AG08396 (cell line): ENCODE measurements around the gene PEPD.

Source experiments
- DNase-seq: peaks from one replicate; pipeline ENCODE4 v3.0.0; 2012; ENCODE audit warnings: low spot score, mixed read lengths

PEPD gene

DNA sequence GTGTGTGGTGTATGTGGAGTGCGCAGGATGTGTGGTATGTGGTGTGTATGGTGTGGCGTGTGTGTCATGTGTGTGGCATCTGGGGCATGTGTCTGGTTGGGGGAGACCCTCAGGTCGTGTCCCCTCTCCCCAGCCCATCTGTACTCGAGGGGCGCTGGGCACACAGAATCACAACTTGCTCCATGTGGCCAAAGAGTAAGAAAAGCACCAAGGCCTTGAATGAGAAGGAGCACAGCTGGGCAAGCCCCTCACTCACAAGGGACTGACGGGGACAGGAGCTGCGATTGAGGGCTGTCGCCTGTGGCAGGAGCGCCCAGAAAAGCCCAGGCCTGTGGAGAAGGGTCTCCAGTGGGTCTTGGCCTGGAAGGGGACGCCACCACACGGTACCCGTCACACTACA lies 62.8 kb downstream of the PEPD start:
- no peak for DNase-seq

DNA sequence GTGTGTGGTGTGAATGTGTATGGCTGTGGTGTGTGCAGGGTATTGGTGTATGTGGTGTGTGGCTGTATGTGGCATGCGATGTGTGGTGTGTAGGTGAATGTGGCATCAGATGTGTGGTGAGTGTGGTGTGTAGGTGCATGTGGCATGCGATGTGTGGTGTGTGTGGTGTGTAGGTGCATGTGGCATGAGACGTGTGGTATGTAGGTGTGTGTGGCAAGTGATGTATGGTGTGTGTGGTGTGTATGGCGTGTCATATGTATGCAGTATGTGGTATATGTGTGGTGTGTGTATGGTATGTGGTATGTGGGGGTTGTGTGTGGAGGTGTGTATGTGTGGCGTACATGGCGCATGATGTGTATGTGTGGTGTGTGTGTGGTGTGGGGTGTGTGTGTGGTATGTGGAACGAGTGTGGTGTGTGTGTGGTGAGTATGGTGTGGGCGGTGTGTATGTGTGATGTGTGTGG lies 63.4 kb downstream of the PEPD start:
- no peak for DNase-seq

DNA sequence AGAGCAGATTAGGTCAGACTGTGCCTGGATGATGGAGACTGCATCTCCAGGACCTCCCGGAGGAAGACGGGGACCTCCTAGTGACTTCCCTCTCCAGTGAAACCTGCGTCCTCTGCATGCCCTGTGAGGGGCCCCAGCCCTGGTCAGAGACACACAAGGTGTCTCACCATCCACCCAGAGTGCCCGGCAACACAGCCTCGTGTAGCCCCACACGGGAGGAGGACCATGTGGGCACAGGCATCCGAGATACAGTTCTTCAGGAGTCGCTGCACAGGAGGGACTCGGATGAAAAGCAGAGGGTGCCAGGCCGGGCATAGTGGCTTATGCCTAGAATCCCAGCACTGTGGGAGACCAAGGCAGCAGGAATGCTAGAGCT lies 64.8 kb downstream of the PEPD start:
- DNase-seq = no peak

DNA sequence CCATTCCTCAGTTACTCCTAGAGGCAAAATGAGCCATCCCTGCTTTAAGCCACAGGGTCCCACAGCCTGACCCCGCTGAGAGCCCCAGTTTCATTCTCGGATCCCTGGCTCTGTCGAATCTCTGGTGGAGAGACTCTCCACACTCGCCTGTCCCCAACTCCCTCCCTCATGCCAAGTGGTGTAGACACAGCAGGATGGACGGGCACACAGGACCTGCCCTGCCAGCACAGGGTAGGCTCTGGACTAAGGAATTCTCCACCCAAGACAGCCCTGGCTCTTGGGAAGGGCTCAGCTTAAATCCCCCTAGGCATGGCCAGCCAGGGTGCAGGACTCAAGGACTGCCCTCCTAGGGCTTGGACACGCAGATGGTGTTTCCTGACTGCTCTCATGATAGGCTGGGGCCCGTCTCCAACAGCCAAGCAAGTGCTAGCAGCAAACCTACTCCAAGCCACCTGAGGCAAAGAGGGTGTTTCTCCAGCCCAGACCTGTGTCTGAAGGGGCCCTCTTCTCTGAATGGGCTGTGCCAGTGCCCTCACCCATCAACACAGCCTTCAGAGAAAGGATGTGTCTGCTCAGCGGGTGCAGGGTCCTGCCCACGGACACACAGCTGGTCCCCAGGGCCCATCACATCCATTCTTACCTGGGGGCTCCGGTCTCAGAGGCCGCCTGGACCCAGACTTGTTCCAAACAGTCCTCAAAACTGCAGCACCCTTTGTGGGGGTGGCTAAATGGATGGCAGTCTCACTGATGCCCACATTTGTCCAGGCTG lies 65.3 kb downstream of the PEPD start:
- no peak for DNase-seq

DNA sequence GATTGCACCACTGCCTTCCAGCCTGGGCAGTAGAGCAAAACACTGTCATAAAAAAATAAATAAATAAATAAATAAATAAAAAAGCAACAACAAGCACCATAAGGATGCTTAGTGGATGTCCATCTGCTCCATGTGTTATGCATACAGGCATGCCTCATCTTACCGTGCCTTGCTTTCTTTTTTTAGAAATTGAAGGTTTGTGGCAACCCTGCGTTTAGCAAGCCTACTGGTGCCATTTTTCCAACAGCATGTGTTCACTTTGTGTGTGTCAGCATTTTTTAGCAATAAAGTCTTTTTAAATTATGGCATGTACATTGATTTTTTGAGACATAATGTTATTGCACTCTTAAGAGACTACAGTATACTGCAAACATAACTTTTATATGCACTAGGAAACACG lies 68.3 kb downstream of the PEPD start:
- DNase-seq = no peak

DNA sequence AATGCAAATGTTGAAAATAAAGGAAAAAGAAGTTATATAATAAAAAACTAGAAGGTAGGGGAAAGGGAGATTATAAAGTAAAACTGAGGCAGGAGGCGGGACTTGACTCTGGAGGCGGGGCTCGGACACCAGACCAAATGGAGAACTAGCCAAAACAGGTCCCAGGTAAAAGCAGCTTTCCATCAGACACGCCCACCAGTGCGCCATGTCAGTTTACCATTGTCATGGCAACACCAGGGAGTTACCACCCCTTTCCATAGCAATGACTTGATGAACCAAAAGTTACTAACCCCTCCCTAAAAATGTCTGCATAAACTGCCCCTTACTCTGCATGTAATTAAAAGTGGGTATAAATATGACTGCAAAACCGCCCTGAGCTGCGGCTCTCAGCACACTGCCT lies 70.9 kb downstream of the PEPD start:
- no peak for DNase-seq

DNA sequence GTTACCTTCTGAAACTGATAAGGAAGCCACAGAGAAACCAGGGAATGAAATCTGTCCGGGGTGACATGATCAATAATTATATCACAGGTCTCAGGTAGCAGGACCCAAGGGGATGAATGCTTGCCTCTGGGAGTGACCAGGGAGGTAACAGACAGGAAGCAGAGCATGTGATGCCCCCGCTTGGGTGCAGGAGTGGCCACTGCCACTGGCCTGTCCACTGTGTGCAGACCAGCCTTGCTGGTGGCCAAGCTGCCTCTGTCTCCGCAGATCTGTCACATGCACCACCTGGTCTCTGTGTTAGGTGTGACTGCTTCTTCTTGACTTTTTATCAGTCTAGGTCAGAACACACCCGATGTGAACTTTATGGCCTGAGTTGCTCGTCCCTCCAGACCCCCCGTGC lies 71.8 kb downstream of the PEPD start:
- no peak for DNase-seq

DNA sequence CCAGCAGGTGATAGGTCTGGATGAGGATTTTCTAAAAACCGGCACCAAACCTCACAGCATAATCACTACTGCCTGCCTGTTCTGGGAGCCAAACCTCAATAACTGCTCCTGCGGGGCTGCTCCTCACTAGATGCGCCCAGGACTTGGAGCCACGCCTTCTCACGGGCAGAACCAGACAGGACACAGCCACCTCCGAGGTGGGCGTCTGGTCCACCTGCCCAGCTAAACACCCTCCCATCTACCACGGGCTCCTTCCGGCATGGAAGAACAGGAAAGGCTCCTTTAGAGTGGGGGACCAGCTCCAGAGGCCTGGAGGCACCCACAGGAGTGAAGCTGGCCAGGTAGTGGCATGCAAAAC lies 73.5 kb downstream of the PEPD start:
- no peak for DNase-seq

DNA sequence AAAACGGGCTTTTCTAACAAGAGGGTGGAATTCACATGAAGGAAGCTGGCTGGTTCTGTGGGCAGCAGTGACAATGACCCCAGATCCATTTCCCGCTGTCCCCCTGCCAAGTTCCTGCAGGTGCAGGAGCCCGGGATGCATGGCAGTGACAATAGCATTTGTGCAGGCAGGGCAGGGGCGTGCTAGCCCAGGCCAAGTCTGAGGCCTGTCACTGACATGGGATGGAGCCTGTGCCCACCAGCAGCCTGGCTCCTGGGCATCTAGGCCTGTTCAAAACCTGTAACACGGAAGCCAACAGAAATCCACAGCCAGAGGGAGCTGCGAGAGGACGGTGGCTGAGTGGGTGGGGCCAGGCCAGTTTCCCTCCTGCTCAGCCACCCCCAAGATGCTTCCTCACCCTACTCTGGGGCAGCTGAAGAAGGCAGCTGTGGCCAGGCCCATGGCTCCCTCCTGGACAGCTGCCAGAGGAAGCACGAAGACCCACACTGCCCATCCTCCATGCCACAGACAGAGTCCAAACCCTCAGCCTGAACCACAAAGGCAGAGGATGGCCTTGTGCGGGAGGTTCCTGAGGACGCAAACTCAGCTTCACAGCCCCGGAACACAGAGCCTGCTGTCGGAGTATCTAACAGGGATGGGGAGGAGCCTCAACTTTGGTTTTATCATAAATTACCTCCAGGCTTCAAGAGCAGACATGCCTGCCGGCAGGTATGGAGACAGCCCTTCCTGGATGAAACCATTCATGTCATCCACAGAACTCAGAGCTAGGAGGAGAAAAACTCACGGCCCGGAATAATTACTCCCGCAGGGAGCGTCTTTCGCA lies 74.0 kb downstream of the PEPD start:
- DNase-seq = no peak

DNA sequence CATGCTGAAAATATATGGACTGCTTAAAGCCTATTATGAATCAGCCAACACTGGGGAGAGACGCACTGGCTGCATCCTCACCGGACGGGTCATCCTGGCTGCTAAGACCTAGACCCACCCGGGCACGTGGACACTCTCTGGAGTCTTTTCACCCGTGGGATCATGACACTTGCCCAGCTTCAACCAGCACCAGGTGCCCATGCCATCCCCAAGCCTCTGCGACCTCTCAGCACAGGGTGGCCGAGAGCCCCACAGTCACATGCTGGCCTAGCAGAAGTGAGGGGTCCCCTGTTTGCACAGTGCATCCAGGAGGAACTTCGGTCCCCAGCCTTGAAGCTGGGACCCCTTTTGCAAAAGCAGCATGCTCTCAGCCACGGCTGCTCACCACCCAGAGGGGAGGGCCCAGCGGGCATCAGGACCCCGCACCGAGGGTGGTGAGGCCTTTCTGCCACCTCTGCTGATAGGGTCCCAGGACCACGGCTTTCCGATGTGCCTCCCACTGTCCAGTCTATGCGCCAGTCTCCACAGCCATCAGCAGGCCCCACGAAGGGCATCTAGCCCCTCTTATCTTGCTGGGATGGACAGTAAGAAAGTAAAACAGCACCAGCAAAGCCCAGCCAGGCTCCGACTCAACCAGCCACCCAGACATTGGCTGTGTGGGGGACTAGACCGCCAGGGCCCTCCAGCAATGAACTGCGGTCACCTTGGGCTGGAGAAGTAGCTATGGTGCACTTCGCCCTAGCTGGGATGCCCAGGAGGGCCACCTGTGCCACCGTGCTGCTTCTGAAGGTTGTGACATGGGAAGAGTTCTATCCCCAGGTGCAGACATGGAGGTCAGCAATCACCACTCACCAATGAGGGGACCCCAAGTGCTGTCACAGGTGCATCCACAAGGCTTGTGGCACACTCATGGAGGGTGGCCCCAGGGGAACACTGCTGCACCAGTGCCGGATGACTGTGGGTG lies 75.0 kb downstream of the PEPD start:
- DNase-seq = no peak

DNA sequence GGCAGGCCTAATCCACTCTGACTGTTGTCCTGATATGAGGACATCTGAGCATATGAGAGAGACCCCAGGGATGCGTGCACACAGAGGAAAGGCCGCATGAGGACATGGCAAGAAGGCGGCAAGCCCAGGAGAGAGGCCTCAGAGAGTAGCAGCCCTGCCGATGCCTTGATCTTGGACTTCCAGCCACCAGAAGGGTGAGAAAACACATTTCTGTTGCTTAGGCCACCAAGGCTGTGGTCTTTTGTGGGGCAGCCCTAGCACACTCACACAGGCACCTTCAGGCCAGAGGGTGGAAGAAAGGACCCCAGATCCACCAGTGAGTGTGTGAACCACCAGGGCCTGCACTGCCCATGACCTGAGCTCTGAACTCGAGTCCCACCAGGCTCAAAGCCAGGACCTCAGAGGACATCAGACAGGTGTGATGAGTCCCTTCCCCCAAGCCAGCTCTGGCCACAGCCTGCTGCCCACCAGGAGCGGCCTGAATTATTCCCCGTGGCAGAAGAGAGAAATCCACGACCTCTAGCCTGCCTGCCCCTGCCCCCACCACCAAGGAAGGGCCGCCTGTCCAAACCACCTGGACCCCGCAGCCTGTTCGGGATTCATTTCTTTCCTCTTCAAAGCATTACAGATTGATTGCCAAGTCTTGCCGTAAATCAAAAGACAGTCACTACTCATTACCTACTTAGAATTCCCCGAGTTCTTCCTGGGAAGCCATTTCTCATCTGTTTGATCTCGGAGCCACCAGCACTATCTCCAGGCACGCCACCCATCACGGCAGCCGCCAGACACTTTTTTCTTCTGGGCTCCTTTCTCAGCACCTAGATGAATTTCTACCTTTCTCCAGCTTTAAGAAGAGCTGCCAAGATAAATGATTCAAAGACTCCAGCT lies 75.9 kb downstream of the PEPD start:
- no peak for DNase-seq

DNA sequence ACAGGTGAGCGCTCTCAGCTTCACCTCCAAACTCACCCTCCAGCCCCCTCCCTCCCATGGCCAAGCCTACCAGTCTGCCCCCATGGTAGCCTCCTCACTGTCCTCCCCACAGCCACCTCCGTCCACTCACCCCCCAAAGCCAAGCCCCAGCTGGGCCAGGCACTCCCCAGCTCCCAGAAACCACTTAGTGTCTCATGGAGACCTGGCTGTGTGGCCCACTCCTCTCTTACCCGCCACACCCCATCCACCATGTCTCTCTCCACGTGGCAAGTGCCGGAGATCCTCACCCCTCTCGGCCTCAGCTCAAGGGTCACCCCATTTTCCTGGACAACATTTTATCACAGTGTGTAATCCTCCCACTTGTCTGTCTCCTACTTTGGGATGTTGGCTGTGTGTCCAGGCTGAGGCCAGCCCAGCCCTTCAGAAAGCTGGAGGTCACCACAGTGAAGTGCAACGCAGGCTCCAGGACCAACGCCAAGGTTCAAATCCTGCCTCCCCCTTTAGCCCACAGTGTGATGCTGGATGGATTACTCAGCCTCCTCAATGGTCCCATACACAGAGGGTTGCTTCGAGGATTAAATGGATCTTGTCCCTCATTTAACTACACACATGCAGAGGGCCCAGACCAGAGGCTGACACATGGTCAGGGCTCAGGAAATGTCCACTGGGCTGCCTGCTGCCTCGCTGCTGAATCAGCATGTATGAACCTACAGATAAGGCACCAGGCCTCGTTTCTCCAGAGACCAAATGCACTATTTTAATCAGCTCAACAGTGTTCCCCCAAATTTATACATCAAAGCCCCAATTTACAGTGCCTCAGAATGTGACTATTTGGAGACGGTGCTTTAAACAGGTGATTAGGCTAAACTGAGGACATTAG lies 76.8 kb downstream of the PEPD start:
- no peak for DNase-seq

DNA sequence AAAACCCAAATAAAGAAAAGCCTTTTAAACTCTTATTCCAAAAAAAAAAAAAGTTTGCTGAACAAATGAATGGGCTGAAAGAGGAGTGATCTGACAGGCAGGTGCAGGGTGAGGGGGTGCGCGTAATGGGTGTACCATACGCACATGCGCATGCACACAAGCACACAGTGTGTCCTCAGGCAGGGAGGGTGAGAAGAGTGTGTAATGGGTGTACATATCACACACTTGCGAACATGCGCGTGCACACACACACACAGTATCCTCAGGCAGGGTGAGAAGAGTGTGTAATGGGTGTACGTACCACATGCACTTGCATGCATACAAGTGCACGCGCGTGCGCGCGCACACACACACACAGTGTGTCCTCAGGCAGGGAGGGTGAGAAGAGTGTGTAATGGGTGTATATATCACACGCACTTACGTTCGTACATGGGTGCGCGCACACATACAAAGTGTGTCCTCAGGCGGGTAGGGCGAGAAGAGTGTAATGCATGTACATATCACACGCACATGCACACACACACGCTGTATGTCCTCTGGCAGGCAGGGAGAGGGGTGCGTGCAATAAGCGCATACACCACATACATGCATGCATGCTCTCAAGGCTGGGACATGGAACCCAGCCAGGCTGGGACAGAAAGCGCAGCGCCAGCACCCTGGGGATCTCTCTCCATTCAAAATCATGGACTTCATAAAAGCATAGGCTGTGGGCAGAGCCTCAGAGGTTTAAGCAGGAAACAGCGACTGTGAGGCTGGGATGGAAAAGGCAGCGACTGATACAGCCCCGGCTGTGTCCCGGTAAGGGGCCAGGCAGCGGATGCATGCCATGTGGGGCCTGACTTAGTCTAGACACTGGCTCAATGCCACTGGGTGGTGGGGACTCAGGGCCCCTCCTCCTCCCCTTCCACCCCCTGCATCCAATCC lies 77.7 kb downstream of the PEPD start:
- DNase-seq = no peak

DNA sequence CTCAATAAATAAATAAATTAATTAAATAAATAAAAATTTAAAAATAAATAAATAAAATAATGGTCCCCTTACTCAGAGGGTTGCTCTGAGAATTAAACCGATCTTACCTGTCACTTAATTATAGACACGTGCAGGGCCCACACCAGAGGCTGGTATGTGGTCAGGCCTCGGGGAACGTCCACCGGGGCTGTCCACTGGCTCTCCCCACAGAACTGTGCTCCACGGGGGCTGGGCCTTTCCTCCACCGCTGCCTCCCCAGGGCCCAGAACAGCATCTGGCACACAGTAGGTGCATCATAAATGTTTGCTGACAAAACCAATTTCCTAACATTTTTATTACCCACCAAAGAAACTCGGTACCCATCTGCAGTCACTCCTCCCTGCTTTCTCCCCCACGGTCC lies 78.9 kb downstream of the PEPD start:
- DNase-seq = no peak

DNA sequence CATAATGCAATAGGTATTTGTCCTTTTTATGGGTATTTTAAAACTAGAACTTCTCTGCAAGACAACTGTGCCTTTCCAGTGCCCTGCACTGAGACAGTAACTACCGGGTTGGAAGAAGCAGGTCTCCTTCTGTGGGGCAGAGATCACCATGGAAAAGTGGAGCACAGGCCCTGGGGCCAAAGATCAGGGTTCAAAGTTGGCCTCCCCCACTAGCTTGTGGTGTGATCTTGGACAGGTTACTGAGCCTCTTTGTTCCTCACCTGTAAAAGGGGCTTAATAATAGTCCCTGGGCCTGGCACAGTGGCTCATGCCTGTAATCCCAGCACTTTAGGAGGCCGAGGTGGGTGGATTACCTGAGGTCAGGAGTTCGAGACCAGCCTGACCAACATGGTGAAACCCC lies 79.8 kb downstream of the PEPD start:
- no peak for DNase-seq

DNA sequence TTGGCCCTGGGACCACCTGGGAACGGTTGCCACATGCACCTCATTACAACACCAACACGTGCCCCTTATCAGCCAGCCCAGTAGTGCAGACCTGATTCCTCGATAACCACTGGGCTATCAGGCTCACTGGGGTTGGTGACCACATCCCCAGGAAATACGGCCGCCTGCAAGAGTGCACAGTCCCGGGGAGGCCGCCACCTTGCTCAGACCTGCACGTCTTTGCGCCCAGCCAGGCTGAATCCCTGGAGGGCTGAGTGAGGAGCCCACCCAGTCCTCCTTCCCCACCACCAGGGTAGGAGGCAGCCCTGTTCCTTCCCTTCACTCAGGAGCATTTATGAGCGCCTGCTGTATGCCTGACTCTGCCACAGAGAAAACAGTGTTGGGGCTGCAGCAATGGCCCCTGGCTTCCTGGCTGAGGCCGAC lies 80.3 kb downstream of the PEPD start:
- no peak for DNase-seq

DNA sequence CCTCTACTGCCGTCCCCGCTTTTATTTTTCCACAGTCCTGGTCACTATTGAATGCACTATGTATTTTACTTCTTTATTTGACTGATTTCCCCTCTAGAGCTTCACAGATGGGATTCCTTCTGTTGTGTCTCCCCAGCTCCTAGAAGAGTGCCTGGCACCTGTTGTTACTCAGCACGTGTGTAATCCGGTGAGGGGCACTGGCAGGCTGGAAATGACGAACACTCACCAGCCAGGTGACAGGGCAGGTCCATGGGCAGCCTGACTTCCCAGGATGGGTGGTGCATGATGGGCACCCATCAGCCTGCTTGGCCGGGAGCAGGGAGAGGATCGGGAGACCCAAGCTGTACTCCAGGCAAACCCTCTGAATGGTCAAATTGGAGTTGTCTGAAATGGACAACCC lies 80.9 kb downstream of the PEPD start:
- DNase-seq = no peak

DNA sequence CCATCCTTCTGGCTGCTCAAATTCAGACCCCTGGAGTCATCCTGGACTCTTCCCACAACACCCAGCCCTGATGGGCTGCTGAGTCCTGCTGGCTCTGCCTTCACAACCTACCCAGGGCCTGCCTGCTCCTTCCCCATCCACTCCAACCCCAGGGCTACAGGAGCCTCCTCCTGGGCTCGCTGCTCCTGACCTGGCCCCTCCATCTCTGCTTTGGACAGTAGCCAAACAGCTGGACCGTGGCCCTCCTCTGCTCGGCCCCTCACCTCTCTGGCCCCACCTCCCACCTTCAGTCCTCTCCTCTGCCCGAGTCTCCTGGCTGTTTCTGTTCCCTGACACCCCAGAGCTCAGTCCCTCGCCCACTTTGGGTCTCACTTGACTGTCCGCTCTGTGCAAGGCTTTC lies 81.3 kb downstream of the PEPD start:
- no peak for DNase-seq
